Thyroid gland (tissue), 4 donors: ENCODE measurements around the gene NYAP2.

Source experiments
- CTCF ChIP-seq, 6 experiments: fragments of 200-600 bp in 3 of 6; fragments of 450-650 bp in 3 of 6; sonication (generic) in 3 of 6; IDR thresholded peaks; one replicate each; pipeline ENCODE4 v1.5.1; 2016 to 2019; ENCODE audit warnings: antibody characterized with exemption in 6 of 6, mild to moderate bottlenecking in 2 of 6, inconsistent platforms in 1 of 6, moderate library complexity in 1 of 6
- POLR2A ChIP-seq, 2 donors: fragments of 450-650 bp; IDR thresholded peaks; one replicate each; pipeline ENCODE4 v1.6.1; 2017; ENCODE audit warnings: antibody characterized with exemption in 2 of 2, mild to moderate bottlenecking in 2 of 2, moderate library complexity in 1 of 2

- TF ChIP-seq POLR2A (IDR thresholded peaks at IDR 0.05): no peak
- peak in 4 of 6 experiments; percentile 20 to 78 (median 48) for TF ChIP-seq CTCF (IDR thresholded peaks at IDR 0.05)
Observed at GRCh38 chr2:225670111-225670974, 270.8 kb downstream of the NYAP2 start.
